SK-N-SH (cell line): Measurements from ENCODE around the gene KLHL8.

Source experiments
- EP300 ChIP-seq, 2 experiments: IDR thresholded peaks; 2 replicates each; pipeline versions ENCODE4 v1.4.0 to v1.6.1; 2012; ENCODE audit warnings: borderline replicate concordance in 1 of 2, low read depth in 1 of 2, low read length in 1 of 2
- EZH2phosphoT487 ChIP-seq: fragments of 200-600 bp; sonication (generic); IDR thresholded peaks from 2 replicates; pipeline ENCODE4 v1.6.1; 2017; ENCODE audit warnings: low read depth, mixed run types, mild to moderate bottlenecking, antibody characterized with exemption, moderate library complexity, borderline replicate concordance
- FOXJ3 ChIP-seq: sonication (generic); formaldehyde crosslinking; IDR thresholded peaks from 2 replicates; pipeline ENCODE4 v1.5.1; 2020; ENCODE audit warnings: mild to moderate bottlenecking, missing genetic modification reagents
- GABPA ChIP-seq: IDR thresholded peaks from 2 replicates; pipeline ENCODE4 v1.4.0; 2012; ENCODE audit warnings: low read depth, mild to moderate bottlenecking
- IRF3 ChIP-seq: fragments of 150-350 bp; IDR thresholded peaks from 2 replicates; pipeline ENCODE4 v1.6.1; 2016; ENCODE audit warnings: mild to moderate bottlenecking, low read depth, low read length
- JUND ChIP-seq: IDR thresholded peaks from 2 replicates; pipeline ENCODE4 v1.4.0; 2012
- NFIC ChIP-seq: IDR thresholded peaks from 2 replicates; pipeline ENCODE4 v1.4.0; 2012; ENCODE audit warnings: borderline replicate concordance
- POLR2AphosphoS5 ChIP-seq: IDR thresholded peaks from 2 replicates; pipeline ENCODE4 v1.6.1; 2012; ENCODE audit warnings: low read depth, low read length
- RAD21 ChIP-seq: IDR thresholded peaks from 2 replicates; pipeline ENCODE4 v1.6.1; 2012; ENCODE audit warnings: mild to moderate bottlenecking, low read length
- SMC3 ChIP-seq: IDR thresholded peaks from 2 replicates; pipeline ENCODE4 v1.6.1; 2012; ENCODE audit warnings: low read depth, low read length, improper control_type of control experiment
- TEAD4 ChIP-seq: IDR thresholded peaks from 2 replicates; pipeline ENCODE4 v1.4.0; 2012; ENCODE audit warnings: mild to moderate bottlenecking, borderline replicate concordance; ENCODE audit not compliant: insufficient read depth
- USF2 ChIP-seq: fragments of 150-350 bp; IDR thresholded peaks from 2 replicates; pipeline ENCODE4 v1.6.1; 2017; ENCODE audit warnings: antibody characterized with exemption, low read length, low read depth, borderline replicate concordance
- TF ChIP-seq, protein P1 (sequence below): fragments of 200-600 bp; sonication (generic); IDR thresholded peaks from 2 replicates; pipeline ENCODE4 v1.6.1; 2017; ENCODE audit warnings: antibody characterized with exemption, mild to moderate bottlenecking, moderate library complexity

GRCh38 chr4:87251106-87251505 is 30.7 kb upstream of the KLHL8 start:
- TF ChIP-seq RAD21 (no peak), EZH2phosphoT487 (no peak), FOXJ3 (CRISPR knock-in tag) (no peak), JUND (no peak), POLR2AphosphoS5 (no peak), SMC3 (no peak), EP300 (IDR thresholded peaks at IDR 0.05; ENCODE audit: borderline replicate concordance in 1 of 2, low read depth in 1 of 2, low read length in 1 of 2) (no peak), TEAD4 (no peak), NFIC (no peak), GABPA (no peak), USF2 (no peak), IRF3 (no peak)
- TF ChIP-seq, protein P1, sequence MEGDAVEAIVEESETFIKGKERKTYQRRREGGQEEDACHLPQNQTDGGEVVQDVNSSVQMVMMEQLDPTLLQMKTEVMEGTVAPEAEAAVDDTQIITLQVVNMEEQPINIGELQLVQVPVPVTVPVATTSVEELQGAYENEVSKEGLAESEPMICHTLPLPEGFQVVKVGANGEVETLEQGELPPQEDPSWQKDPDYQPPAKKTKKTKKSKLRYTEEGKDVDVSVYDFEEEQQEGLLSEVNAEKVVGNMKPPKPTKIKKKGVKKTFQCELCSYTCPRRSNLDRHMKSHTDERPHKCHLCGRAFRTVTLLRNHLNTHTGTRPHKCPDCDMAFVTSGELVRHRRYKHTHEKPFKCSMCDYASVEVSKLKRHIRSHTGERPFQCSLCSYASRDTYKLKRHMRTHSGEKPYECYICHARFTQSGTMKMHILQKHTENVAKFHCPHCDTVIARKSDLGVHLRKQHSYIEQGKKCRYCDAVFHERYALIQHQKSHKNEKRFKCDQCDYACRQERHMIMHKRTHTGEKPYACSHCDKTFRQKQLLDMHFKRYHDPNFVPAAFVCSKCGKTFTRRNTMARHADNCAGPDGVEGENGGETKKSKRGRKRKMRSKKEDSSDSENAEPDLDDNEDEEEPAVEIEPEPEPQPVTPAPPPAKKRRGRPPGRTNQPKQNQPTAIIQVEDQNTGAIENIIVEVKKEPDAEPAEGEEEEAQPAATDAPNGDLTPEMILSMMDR: no peak
